HFF-Myc (cell line): ENCODE data around the gene PSPH.
"Not testable (repeated sequence)": the region's sequence is repeated elsewhere in the genome, so short reads cannot be mapped to it uniquely, and the experiment has no call there.

Experiments used
- DNase-seq: peaks from one replicate; pipeline ENCODE4 v3.0.0-alpha.2; 2011; ENCODE audit warnings: low read depth; ENCODE audit errors: extremely low read depth
- H3K4me3 ChIP-seq: replicated peaks from 2 replicates; pipeline ENCODE4 v1.5.1; 2011; ENCODE audit warnings: low read depth, mild to moderate bottlenecking, control low read depth, low read length
- CTCF ChIP-seq: IDR thresholded peaks from 2 replicates; pipeline ENCODE4 v1.5.1; 2012; ENCODE audit warnings: mild to moderate bottlenecking, low read depth, low read length, control low read depth; ENCODE audit errors: missing control alignments

The PSPH gene

GRCh38 chr7:56077681-56078080, 26.4 kb upstream of the PSPH start:
- no peak for DNase-seq
- no peak for TF ChIP-seq CTCF
- H3K4me3 ChIP-seq: no peak overlapping the region

DNA sequence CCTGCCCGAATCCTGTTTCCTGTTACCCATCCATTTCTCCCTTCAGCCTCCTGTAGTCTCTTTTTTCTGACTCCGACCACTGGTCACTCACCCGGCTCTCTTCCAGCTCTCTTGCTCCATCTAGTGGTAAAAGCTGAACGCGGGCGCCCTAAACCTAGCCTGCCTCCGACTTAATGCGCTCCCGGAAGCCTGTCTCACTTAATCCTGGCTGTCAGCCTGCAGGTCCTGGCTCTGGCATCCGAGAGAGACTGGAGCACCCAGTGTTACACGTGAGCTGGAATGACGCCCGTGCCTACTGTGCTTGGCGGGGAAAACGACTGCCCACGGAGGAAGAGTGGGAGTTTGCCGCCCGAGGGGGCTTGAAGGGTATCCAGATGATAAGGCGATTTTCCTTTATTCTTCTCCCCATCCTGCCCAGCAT, 23.1 kb upstream of the PSPH start:
- peak; percentile 96 for TF ChIP-seq CTCF
- peak; percentile 62 for DNase-seq
- no peak overlapping the region for H3K4me3 ChIP-seq

DNA sequence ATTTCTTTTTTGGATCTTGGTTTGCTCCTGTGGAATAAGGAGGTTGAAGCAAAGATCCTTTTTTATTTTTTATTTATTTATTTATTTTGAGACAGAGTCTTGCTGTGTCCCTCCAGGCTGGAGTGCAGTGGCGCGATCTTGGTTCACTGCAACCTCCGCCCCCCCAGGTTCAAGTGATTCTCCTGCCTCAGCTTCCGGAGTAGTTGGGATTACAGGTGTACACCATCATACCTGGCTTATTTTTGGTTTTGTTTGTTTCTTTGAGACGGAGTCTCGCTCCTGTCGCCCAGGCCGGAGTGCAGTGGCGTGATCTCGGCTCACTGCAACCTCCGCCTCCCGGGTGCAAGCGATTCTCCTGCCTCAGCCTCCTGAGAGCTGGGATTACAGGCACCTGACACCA, 15.1 kb upstream of the PSPH start:
- not testable (repeated sequence) for DNase-seq, H3K4me3 ChIP-seq

GRCh38 chr7:56063882-56064625, 12.8 kb upstream of the PSPH start, which contains the start of gene SUMF2:
Gene SUMF2, plus strand, starts transcription at chr7:56064286. Its CDS starts 26 bp downstream, at chr7:56064312.
- H3K4me3 ChIP-seq: peak within 1 kb of the TSS; percentile 79
- TF ChIP-seq CTCF: no peak
- DNase-seq: peak; percentile 61

DNA sequence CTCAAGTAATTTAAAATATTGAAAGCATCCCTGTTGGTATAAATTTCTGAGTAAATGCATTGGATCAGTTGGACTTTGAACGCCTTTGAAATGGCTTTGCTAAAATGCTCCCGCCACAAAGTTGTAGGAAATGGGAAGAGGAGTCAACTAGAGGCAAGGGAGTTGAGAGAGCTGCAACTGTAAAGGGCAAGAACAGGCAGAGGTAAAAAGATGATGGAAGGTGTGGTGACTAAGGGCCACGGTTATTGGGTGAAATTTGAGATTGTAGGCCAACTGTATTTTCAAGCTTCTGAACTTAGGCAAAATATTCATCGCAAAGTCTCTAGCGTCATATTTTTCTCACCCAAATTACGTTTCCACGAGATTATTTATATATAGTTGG, 12.2 kb upstream of the PSPH start:
- TF ChIP-seq CTCF: no peak
- peak overlapping the region; percentile 79 for H3K4me3 ChIP-seq
- no peak for DNase-seq

DNA sequence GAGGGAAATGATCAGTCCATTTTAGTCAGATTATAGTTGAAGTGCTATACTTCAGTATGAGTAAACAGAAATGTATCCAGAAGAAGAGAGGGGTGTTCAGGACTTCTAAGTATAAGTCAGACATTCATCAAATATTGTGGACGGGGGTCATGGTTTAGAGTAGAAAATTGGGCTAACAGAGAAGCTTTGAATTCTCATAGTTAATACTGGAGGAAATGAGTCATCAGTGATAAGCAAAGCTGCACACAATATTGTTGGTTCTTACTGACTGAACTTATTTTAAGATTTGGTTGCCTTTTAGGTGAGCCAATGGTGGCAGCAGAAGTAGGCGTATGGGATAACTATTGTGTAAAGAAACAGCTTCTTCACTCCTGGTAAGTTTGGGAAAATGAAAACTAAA, 11.1 kb upstream of the PSPH start:
- no peak for DNase-seq
- H3K4me3 ChIP-seq: no peak overlapping the region
- TF ChIP-seq CTCF: no peak

DNA sequence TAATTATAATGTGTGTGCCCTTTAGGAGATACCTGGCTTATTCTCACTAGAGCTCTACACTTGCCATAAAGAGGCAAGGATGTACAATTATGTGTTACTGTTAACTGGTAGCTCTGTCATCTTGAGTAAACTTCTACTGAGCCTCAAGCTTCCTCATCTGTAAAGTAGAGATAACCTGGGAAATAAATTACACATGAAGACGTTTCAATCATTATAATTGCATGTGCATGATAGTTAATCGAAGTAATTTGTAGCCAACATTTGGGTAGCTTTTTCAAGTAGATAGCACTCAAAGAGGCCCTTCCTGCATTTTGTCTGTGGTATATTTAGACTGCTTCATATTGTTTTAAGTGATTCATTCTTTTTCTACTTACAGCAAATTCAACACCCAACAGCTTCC, 2.7 kb upstream of the PSPH start:
- peak overlapping the region; percentile 96 for H3K4me3 ChIP-seq
- DNase-seq: no peak

More for the DNA sequence above, 2.7 kb upstream of the PSPH start:
- no peak for TF ChIP-seq CTCF
